Measurements from ENCODE around the gene SRSF7. TPM values are rescaled to one million over a fixed set of nuclear protein-coding genes. Genes with fewer than 3 reads are reported as not detected.

Gene SRSF7
- total and polyA plus RNA-seq, 2 donors (not counting 1 experiment from before 2014, with no cell fraction given) = 283 to 505 TPM

DNA sequence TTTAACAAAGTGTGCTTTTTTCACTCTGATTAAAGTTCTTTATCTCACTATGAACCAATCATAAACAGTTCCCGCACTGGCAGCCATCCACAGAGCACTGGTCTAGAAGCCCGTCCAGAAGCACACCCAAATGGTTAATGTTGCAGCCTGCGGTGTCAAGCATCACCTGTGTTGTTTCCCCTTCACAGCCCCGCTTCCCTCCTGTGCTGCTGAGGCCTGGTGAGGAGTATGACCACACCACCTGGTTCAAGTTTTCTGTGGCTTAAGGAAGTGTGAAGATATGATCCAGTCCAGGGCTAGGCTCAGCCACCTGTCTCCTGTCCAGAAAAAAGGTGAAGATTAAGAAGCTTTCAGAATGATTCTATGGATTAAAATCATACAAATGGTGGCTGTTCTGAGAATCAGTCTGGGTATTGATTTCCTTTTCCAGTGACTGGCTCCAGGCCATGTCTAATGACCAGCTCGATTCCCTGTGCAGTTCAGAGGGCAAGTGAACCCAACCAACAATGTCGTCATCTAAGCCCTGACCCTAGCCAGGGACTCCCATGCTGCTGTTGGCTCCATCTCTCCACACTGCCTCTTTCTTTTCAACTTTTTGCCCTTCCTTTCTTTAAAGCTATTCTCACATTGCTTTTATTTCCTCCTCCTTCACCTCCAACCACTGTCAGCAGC, 17.7 kb downstream of the SRSF7 start:
- Histone ChIP-seq H3K4me1 (ENCODE audit: control insufficient read depth in 2 of 2, insufficient read depth in 2 of 2, low read length in 2 of 2) (no peaks in the 10 kb centered on the region), H3K4me2 (replicated peaks; ENCODE audit: low read depth, low read length, poor library complexity, severe bottlenecking) (no peak overlapping the region), H3K9me3 (ENCODE audit: control extremely low read depth in 1 of 3, control insufficient read depth in 2 of 3, insufficient read depth in 1 of 3, low read length in 2 of 3) (no peaks in the 10 kb centered on the region), H4K20me1 (ENCODE audit: control insufficient read depth, insufficient read depth, low read length, poor library complexity, severe bottlenecking) (no peaks in the 10 kb centered on the region), H3K9ac (ENCODE audit: low read length) (no peak overlapping the region), H3K4me3 (ENCODE audit: control extremely low read depth in 1 of 5, extremely low read depth in 1 of 5, insufficient read depth in 1 of 5, low read depth in 2 of 5, low read length in 4 of 5) (no peak overlapping the region), H2AFZ (ENCODE audit: insufficient read depth, low read depth, low read length, poor library complexity, severe bottlenecking) (no peak overlapping the region), H3K36me3 (replicated peaks in 1 of 2; ENCODE audit: control extremely low read depth in 1 of 2, control insufficient read depth in 1 of 2, extremely low read depth in 1 of 2, insufficient read depth in 2 of 2, low read length in 1 of 2) (peaks cover 2 to 47% of the 10 kb centered on the region in 2 experiments), H3K27me3 (replicated peaks in 1 of 4; ENCODE audit: control extremely low read depth in 1 of 4, control insufficient read depth in 3 of 4, insufficient read depth in 4 of 4, low read length in 3 of 4) (no peaks in the 10 kb centered on the region), H3K79me2 (ENCODE audit: control insufficient read depth, insufficient read depth, low read length) (peaks cover 10% of the 10 kb centered on the region), H3K27ac (ENCODE audit: low read length in 2 of 2) (no peak overlapping the region)
- no peak for DNase-seq
- Mint-ChIP-seq H3K9me3 (ENCODE audit: insufficient read depth) (no peaks in the 10 kb centered on the region), H3K4me3 (no peak overlapping the region), H3K27ac (no peak overlapping the region), H3K27me3 (no peaks in the 10 kb centered on the region), H3K4me1 (no peaks in the 10 kb centered on the region)
- intact Hi-C loops (cut with micrococcal nuclease) = no loop called here
- ChIA-PET CTCF (interaction anchor here (0.6 to 0.7 kb wide), 2 partner anchors 49 to 666 kb away, joined by 3 to 5 read pairs; no protein-coding TSS in a partner anchor), POLR2A (interaction anchor here (0.7 kb wide), 2 partner anchors 18 to 121 kb away, joined by 4 to 5 read pairs; partner anchors contain the start of gene SRSF7)
- ATAC-seq (ENCODE audit: low read depth) = no peak
- WGBS (ENCODE audit: insufficient coverage) = 97% methylated on average over 4 of the region's 6 CpGs
- TF ChIP-seq EZH2 (IDR thresholded peaks at IDR 0.05; ENCODE audit: borderline replicate concordance, insufficient read depth, low read depth, low read length, poor library complexity, severe bottlenecking) = no peak
- TF ChIP-seq, protein P1, sequence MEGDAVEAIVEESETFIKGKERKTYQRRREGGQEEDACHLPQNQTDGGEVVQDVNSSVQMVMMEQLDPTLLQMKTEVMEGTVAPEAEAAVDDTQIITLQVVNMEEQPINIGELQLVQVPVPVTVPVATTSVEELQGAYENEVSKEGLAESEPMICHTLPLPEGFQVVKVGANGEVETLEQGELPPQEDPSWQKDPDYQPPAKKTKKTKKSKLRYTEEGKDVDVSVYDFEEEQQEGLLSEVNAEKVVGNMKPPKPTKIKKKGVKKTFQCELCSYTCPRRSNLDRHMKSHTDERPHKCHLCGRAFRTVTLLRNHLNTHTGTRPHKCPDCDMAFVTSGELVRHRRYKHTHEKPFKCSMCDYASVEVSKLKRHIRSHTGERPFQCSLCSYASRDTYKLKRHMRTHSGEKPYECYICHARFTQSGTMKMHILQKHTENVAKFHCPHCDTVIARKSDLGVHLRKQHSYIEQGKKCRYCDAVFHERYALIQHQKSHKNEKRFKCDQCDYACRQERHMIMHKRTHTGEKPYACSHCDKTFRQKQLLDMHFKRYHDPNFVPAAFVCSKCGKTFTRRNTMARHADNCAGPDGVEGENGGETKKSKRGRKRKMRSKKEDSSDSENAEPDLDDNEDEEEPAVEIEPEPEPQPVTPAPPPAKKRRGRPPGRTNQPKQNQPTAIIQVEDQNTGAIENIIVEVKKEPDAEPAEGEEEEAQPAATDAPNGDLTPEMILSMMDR (IDR thresholded peaks at IDR 0.05) = no peak

- Histone ChIP-seq H3K4me1 (ENCODE audit: control insufficient read depth in 2 of 2, insufficient read depth in 2 of 2, low read length in 2 of 2) (no peaks in the 10 kb centered on the region), H3K4me3 (ENCODE audit: control extremely low read depth in 1 of 5, extremely low read depth in 1 of 5, insufficient read depth in 1 of 5, low read depth in 2 of 5, low read length in 4 of 5) (no peak overlapping the region), H2AFZ (ENCODE audit: insufficient read depth, low read depth, low read length, poor library complexity, severe bottlenecking) (no peak overlapping the region), H3K4me2 (replicated peaks; ENCODE audit: low read depth, low read length, poor library complexity, severe bottlenecking) (no peak overlapping the region), H3K9ac (ENCODE audit: low read length) (no peak overlapping the region), H3K27me3 (replicated peaks in 1 of 4; ENCODE audit: control extremely low read depth in 1 of 4, control insufficient read depth in 3 of 4, insufficient read depth in 4 of 4, low read length in 3 of 4) (no peaks in the 10 kb centered on the region), H3K79me2 (ENCODE audit: control insufficient read depth, insufficient read depth, low read length) (peaks cover 3% of the 10 kb centered on the region), H3K9me3 (ENCODE audit: control extremely low read depth in 1 of 3, control insufficient read depth in 2 of 3, insufficient read depth in 1 of 3, low read length in 2 of 3) (no peaks in the 10 kb centered on the region), H4K20me1 (ENCODE audit: control insufficient read depth, insufficient read depth, low read length, poor library complexity, severe bottlenecking) (no peaks in the 10 kb centered on the region), H3K36me3 (replicated peaks in 1 of 2; ENCODE audit: control extremely low read depth in 1 of 2, control insufficient read depth in 1 of 2, extremely low read depth in 1 of 2, insufficient read depth in 2 of 2, low read length in 1 of 2) (peaks cover 0 to 34% of the 10 kb centered on the region in 2 experiments), H3K27ac (ENCODE audit: low read length in 2 of 2) (no peak overlapping the region)
- over 99% methylated on average over 13 of the region's 14 CpGs for WGBS (ENCODE audit: insufficient coverage)
- ChIA-PET CTCF (interaction anchor here (0.6 to 1.4 kb wide), 7 partner anchors 8 to 155 kb away, joined by 3 to 6 read pairs (median 4); no protein-coding TSS in a partner anchor), POLR2A (interaction anchor here (0.5 to 0.6 kb wide), 2 partner anchors 25 to 60 kb away, joined by 3 to 4 read pairs; no protein-coding TSS in a partner anchor)
- TF ChIP-seq EZH2 (IDR thresholded peaks at IDR 0.05; ENCODE audit: borderline replicate concordance, insufficient read depth, low read depth, low read length, poor library complexity, severe bottlenecking) = no peak
- TF ChIP-seq, protein P1 (IDR thresholded peaks at IDR 0.05) = no peak
- Mint-ChIP-seq H3K4me3 (no peak overlapping the region), H3K9me3 (ENCODE audit: insufficient read depth) (no peaks in the 10 kb centered on the region), H3K4me1 (no peaks in the 10 kb centered on the region), H3K27me3 (no peaks in the 10 kb centered on the region), H3K27ac (no peak overlapping the region)
- intact Hi-C loops (cut with micrococcal nuclease) = no loop called here
- no peak for ATAC-seq (ENCODE audit: low read depth)
- DNase-seq = no peak
These were observed 19.4 kb downstream of the SRSF7 start for GRCh38 chr2:38731684-38732221.
